DLD1 (cell line): Measurements from ENCODE around the gene TEAD2.
"Not testable (repeated sequence)": the region's sequence is repeated elsewhere in the genome, so short reads cannot be mapped to it uniquely, and the experiment has no call there.

Experiments
- in situ Hi-C: cut with HindIII; loops from 2 replicates; pipeline ENCODE4 v1.10.0; 2017; ENCODE audit warnings: low sequenced_read_pairs

Gene TEAD2

GRCh38 chr19:49387936-49388372, 25.7 kb upstream of the TEAD2 start, which contains the start of gene KASH5:
KASH5 (plus strand) TSS chr19:49388249; CDS start chr19:49390884, 2,635 bp downstream.
- in situ Hi-C loops, result no loop called here

GRCh38 chr19:49383599-49383998, 21.4 kb upstream of the TEAD2 start:
- in situ Hi-C loops, result no loop called here

- in situ Hi-C loops, result no loop called here
These were observed 20.4 kb upstream of the TEAD2 start for GRCh38 chr19:49382639-49383038.

- in situ Hi-C loops, result no loop called here
These were observed 18.2 kb upstream of the TEAD2 start for GRCh38 chr19:49380391-49380790.

DNA sequence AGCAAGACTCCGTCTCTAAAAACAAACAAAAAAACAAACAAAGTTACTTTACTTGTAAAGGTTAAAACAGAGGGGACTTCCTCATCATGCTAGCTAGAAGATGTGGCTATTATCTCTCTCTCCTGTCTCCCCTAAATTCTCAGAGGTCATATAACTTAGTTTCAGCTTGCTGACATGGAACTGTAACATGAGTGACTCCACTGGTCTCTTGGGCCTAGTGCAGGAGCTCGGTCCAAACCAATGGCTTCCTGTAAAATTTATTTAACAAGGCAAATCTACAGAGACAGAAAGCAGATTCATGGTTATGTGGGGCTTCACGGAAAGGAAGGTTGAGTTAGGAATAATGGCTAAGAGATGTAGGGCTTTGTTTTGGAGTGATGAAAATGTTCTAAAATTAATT, 16.3 kb upstream of the TEAD2 start:
- in situ Hi-C loops, result no loop called here

GRCh38 chr19:49374665-49375434, 12.6 kb upstream of the TEAD2 start:
- in situ Hi-C loops, result no loop called here

DNA sequence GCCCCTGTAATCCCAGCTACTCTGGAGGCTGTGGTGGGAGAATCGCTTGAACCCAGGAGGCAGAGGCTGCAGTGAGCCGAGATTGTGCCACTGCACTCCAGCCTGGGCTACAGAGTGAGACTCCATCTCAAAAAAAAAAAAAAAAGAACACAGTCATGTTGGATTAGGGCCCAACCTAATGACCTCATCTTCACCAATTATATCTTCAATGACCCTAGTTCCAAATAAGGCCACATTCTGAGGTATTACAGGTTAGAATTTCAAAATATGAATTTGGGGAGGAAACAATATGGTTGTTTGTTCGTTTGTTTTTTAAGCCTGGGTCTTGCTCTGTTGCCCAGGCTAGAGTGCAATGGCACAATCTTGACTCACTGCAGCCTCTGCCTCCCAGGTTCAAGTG, 11.0 kb upstream of the TEAD2 start:
- in situ Hi-C loops, result not testable (repeated sequence)

DNA sequence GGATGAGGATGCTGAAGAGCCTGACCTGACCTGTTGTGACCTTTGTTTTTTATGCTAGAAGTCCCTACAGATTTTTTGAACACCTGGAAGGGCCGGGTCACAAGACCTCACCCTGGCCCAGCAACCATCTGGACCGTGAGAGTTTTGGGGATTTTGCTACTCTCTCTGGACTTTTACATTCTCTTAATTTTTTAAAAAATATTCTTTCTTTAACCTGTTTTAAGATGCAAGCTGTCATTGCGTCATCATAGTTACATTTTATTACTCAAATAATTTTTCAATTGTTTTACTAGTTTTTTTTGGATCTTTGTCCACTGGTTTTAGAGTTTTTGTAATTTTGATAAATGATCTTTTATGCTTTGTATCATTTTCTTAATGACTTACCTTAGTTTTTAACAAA, 9.0 kb upstream of the TEAD2 start:
- in situ Hi-C loops, result no loop called here

- in situ Hi-C loops, result no loop called here
These were observed 6.6 kb upstream of the TEAD2 start for GRCh38 chr19:49368711-49369358.

- in situ Hi-C loops, result no loop called here
These were observed 3.9 kb upstream of the TEAD2 start for GRCh38 chr19:49366110-49366509.

DNA sequence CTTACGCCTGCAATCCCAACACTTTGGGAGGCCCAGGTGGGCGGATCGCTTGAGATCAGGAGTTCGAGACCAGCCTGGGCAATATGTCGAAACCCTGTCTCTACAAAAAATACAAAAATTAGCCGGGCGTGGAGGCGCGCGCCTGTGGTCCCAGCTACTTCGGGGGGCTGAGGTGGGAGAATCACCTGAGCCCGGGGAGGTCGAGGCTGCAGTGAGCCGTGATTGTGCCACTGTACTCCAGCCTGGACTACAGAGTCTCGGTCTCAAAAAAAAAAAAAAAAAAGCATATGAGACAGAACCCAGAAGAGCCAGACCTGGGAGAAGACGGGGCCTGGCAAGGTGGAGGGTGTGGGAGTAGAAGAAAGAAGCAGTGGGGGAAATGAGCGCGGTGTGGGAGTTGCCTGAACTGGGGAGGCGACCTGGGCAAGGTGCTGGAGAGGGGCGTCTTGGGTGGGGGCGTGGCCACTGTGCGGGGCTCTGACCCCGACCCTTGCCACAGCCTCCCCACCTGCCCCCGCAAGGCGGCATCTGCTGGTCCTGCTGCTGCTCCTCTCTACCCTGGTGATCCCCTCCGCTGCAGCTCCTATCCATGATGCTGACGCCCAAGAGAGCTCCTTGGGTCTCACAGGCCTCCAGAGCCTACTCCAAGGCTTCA, 2.0 kb upstream of the TEAD2 start:
- in situ Hi-C loops, result no loop called here

GRCh38 chr19:49363268-49364082, 1.3 kb upstream of the TEAD2 start, which contains the start of gene DKKL1:
DKKL1 (plus strand) TSS chr19:49363877; CDS start chr19:49363999, 122 bp downstream.
- in situ Hi-C loops, result no loop called here

DNA sequence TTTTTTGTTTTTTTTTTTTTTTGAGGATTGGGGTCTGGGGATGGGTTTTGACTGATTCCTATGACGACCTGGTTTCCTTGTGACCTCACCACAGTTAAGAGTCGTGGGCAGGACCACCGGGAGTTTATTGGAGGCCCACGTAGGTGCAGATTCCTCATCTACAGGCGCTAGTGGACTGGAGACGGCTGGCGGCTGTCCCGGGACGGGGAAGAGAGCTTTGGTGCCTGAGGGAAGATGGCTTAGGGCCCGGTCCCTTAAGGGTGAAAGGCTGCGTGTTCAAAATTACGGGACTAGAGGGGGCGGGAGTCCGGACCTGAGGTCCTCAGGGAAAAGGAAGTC, 682 bp upstream of the TEAD2 start:
- in situ Hi-C loops, result no loop called here

DNA sequence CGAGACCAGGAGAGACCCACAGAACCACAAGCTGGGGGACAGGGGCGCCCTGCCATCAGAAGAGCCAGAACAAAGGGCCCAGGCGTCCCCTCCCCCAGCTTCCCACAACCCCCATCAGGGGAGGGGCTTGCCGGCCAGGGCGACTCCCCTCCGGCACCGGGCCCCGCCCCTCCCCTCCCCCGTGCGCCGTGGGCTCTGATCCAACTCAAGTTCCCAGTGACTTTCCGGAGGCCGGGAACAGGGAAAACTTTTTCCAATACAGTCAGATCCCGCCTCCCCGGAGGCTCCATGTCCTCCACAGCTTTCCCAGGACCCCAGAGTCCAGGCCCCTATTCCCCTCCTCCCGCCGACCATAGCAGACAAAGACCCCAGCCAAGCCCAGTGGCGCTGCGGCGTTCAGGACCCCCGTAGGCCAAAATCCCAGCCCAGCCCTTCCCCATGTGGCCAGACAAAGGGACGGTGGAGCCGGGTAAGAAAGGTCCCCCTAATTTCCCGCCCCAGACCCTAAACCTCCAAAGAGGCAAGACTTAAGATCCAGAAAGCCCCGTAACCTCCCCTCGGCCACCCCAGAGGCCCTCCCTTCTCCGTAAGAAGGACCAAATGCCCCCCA, 673 bp downstream of the TEAD2 start:
- in situ Hi-C loops, result no loop called here

GRCh38 chr19:49359851-49360820, 2.1 kb downstream of the TEAD2 start:
- in situ Hi-C loops, result no loop called here

- in situ Hi-C loops, result no loop called here
These were observed 5.0 kb downstream of the TEAD2 start for GRCh38 chr19:49357186-49357585.

DNA sequence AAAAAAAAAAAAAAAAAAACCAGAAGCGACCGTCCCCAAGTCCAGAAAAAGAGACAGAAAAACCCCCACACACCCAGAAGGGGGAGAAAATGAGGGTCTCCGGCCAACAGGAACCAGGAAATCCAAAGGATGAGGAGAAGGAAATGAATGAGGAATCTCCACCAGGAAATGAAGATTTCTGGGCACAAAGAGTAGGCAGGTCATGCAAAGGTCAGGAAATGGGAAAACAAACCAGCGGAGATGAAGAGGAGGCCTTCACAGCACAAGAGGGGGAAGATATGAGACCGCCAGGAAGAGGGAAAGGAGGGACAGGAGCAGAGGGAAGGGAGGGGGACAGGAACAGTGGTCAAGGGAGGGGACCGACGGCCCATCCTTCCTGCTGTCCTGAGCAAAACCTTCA, 5.8 kb downstream of the TEAD2 start:
- in situ Hi-C loops, result no loop called here

- in situ Hi-C loops, result no loop called here
These were observed 6.3 kb downstream of the TEAD2 start for GRCh38 chr19:49355909-49356353.

DNA sequence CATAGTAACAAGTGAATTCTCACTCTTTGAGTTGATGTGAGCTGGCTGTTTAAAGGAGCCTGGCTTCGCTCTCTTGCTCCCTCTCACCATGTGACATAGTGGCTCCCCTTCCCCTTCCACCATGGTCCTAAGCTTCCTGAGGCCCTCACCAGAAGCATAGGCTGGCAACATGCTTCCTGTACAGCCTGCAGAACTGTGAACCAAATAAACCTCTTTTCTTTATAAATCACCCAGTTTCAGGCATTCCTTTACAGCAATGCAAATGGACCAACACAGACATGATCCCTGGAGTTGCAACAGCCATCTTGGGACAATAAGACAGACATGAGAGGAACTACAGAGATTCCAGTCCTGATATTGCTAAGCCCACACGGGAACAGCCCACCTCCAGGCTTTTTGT, 12.6 kb downstream of the TEAD2 start:
- in situ Hi-C loops, result no loop called here
